ENCODE data around the gene PSMB7.

The PSMB7 gene

GRCh38 chr9:124354346-124355038, 60.8 kb downstream of the PSMB7 start:
- peaks cover 68% of the 10 kb centered on the region for H3K36me3 ChIP-seq (ENCODE audit: insufficient read depth, low read length)
- no peak overlapping the region for H3K27ac ChIP-seq (ENCODE audit: low read length)
- no peaks in the 10 kb centered on the region for H3K4me1 ChIP-seq (ENCODE audit: insufficient read depth, low read length)
- H3K4me2 ChIP-seq (ENCODE audit: insufficient read depth, low read length) = no peak overlapping the region
- no peak overlapping the region for H3K9ac ChIP-seq (ENCODE audit: low read depth, low read length)
- no peaks in the 10 kb centered on the region for H3K27me3 ChIP-seq (ENCODE audit: insufficient read depth, low read length, poor library complexity)
- ATAC-seq (ENCODE audit: insufficient read depth, low read depth) (no peak), DNase-seq (no peak)
- TF ChIP-seq EZH2 (IDR thresholded peaks at IDR 0.05; ENCODE audit: borderline replicate concordance, low read depth, low read length, severe bottlenecking) (no peak), CTCF (IDR thresholded peaks at IDR 0.05; ENCODE audit: borderline replicate concordance, extremely low read depth, low read length, poor library complexity, severe bottlenecking) (no peak)
- peaks cover 29% of the 10 kb centered on the region for H3K79me2 ChIP-seq (ENCODE audit: insufficient read depth, low read length)
- H2AFZ ChIP-seq (ENCODE audit: low read depth, low read length) = no peak overlapping the region
- no peak overlapping the region for H3K4me3 ChIP-seq (ENCODE audit: low read depth in 1 of 2, low read length in 2 of 2)
- peaks cover 77% of the 10 kb centered on the region for H4K20me1 ChIP-seq (ENCODE audit: insufficient read depth, low read length)
- H3K9me3 ChIP-seq (ENCODE audit: insufficient read depth, low read length, severe bottlenecking) = no peaks in the 10 kb centered on the region

- peaks cover 73% of the 10 kb centered on the region for H4K20me1 ChIP-seq (ENCODE audit: insufficient read depth, low read length)
- ATAC-seq (ENCODE audit: insufficient read depth, low read depth) = no peak
- H3K27me3 ChIP-seq (ENCODE audit: insufficient read depth, low read length, poor library complexity) = no peaks in the 10 kb centered on the region
- peaks cover 72% of the 10 kb centered on the region for H3K36me3 ChIP-seq (ENCODE audit: insufficient read depth, low read length)
- no peak overlapping the region for H3K9ac ChIP-seq (ENCODE audit: low read depth, low read length)
- H3K4me2 ChIP-seq (ENCODE audit: insufficient read depth, low read length) = no peak overlapping the region
- no peak overlapping the region for H3K27ac ChIP-seq (ENCODE audit: low read length)
- no peaks in the 10 kb centered on the region for H3K9me3 ChIP-seq (ENCODE audit: insufficient read depth, low read length, severe bottlenecking)
- DNase-seq = no peak
- H3K4me1 ChIP-seq (ENCODE audit: insufficient read depth, low read length) = no peaks in the 10 kb centered on the region
- H3K79me2 ChIP-seq (ENCODE audit: insufficient read depth, low read length) = peaks cover 24% of the 10 kb centered on the region
- no peak overlapping the region for H3K4me3 ChIP-seq (ENCODE audit: low read depth in 1 of 2, low read length in 2 of 2)
- H2AFZ ChIP-seq (ENCODE audit: low read depth, low read length) = no peak overlapping the region
- TF ChIP-seq EZH2 (IDR thresholded peaks at IDR 0.05; ENCODE audit: borderline replicate concordance, low read depth, low read length, severe bottlenecking) (no peak), CTCF (IDR thresholded peaks at IDR 0.05; ENCODE audit: borderline replicate concordance, extremely low read depth, low read length, poor library complexity, severe bottlenecking) (no peak)
Measured at GRCh38 chr9:124353811-124354274, 61.4 kb downstream of the PSMB7 start.

- Histone ChIP-seq H3K4me3 (ENCODE audit: low read depth in 1 of 2, low read length in 2 of 2) (no peak overlapping the region), H3K79me2 (ENCODE audit: insufficient read depth, low read length) (peaks cover 18% of the 10 kb centered on the region), H3K9me3 (ENCODE audit: insufficient read depth, low read length, severe bottlenecking) (no peaks in the 10 kb centered on the region), H3K27me3 (ENCODE audit: insufficient read depth, low read length, poor library complexity) (no peaks in the 10 kb centered on the region), H3K36me3 (ENCODE audit: insufficient read depth, low read length) (peaks cover 78% of the 10 kb centered on the region), H4K20me1 (ENCODE audit: insufficient read depth, low read length) (peaks cover 68% of the 10 kb centered on the region), H3K27ac (ENCODE audit: low read length) (no peak overlapping the region), H3K4me2 (ENCODE audit: insufficient read depth, low read length) (no peak overlapping the region), H2AFZ (ENCODE audit: low read depth, low read length) (no peak overlapping the region), H3K4me1 (ENCODE audit: insufficient read depth, low read length) (no peaks in the 10 kb centered on the region), H3K9ac (ENCODE audit: low read depth, low read length) (no peak overlapping the region)
- TF ChIP-seq EZH2 (IDR thresholded peaks at IDR 0.05; ENCODE audit: borderline replicate concordance, low read depth, low read length, severe bottlenecking) = no peak
- no peak for TF ChIP-seq CTCF (IDR thresholded peaks at IDR 0.05; ENCODE audit: borderline replicate concordance, extremely low read depth, low read length, poor library complexity, severe bottlenecking)
- ATAC-seq (ENCODE audit: insufficient read depth, low read depth) (no peak), DNase-seq (no peak)
Measured at GRCh38 chr9:124353166-124353768, 62.0 kb downstream of the PSMB7 start.
